GM12878 (cell line): ENCODE measurements around the gene BMP2K. TPM values are rescaled to one million over a fixed set of nuclear protein-coding genes. Genes with fewer than 3 reads are reported as not detected.
A peak's percentile ranks its signal among the peaks of the same experiment; 100 is the strongest.

Experiments
- ATAC-seq: fragments of 200-7000 bp; cut with Tn5 transposase; 3 replicates; pipeline ENCODE4 v1.9.1; 2020; ENCODE audit warnings: mild to moderate bottlenecking, moderate library complexity
- BruUV-seq: library from RNA; stranded (reverse); fragments of 400-500 nt; replicated peaks from 2 replicates; lab custom pipeline; 2021; lab: Mats Ljungman, UMichigan
- CTCF ChIA-PET: fragments of 300-600 bp; sonication (Branson Sonifier 250); formaldehyde crosslinking; extraction: SDS; loops from one replicate; lab custom pipeline; 2021; ENCODE audit warnings: inconsistent platforms; lab: Yijun Ruan, JAX
- POLR2A ChIA-PET: fragments of 350-600 bp; formaldehyde crosslinking; extraction: SDS; loops from one replicate; lab custom pipeline; 2021; ENCODE audit warnings: inconsistent platforms; lab: Charles Lee
- RAD21 ChIA-PET: fragments of 300-600 bp; sonication (Branson Sonifier 250); formaldehyde crosslinking; loops from one replicate; lab custom pipeline; 2023; ENCODE audit warnings: antibody characterized with exemption; ENCODE audit not compliant: unreplicated experiment; lab: Charles Lee
- SMC1A ChIA-PET: fragments of 300-600 bp; sonication (Branson Sonifier 250); formaldehyde crosslinking; loops from one replicate; lab custom pipeline; 2023; ENCODE audit not compliant: unreplicated experiment, uncharacterized antibody; lab: Charles Lee
- DNase-seq: peaks from one replicate; pipeline ENCODE4 v3.0.0-alpha.2; 2011; ENCODE audit warnings: low read depth, low spot score
- FAIRE-seq: peaks from 3 replicates; lab custom pipeline; 2011; peaks lifted over from hg19 to GRCh38; lab: Jason Lieb, UNC
- H2AFZ ChIP-seq: 2 replicates; pipeline ENCODE4 v1.6.0; 2011; ENCODE audit warnings: low read depth, low read length, control low read depth; ENCODE audit not compliant: control insufficient read depth
- H3K27ac ChIP-seq: 2 replicates; pipeline ENCODE4 v1.5.1; 2011; ENCODE audit warnings: control low read depth; ENCODE audit not compliant: control insufficient read depth, insufficient read depth
- H3K27me3 ChIP-seq, 2 experiments: replicated peaks in 1 of 2; 2 replicates each; pipeline versions ENCODE4 v1.6.0 to v1.6.1; 2011; ENCODE audit warnings: low read length in 1 of 2; ENCODE audit not compliant: control insufficient read depth in 2 of 2, insufficient read depth in 2 of 2
- H3K36me3 ChIP-seq, 2 experiments: 2 replicates each; pipeline ENCODE4 v1.5.1; 2011; ENCODE audit warnings: low read length in 1 of 2; ENCODE audit not compliant: control insufficient read depth in 2 of 2, insufficient read depth in 2 of 2
- H3K4me1 ChIP-seq: 2 replicates; pipeline ENCODE4 v1.6.1; 2011; ENCODE audit warnings: mild to moderate bottlenecking, low read length, moderate library complexity, mixed read lengths; ENCODE audit not compliant: control insufficient read depth, insufficient read depth
- H3K4me2 ChIP-seq: 2 replicates; pipeline ENCODE4 v1.6.0; 2011; ENCODE audit warnings: control low read depth; ENCODE audit not compliant: control insufficient read depth, insufficient read depth
- H3K4me3 ChIP-seq: fragments of 200-600 bp; sonication (generic); 2 replicates; pipeline ENCODE4 v1.5.1; 2016
- H3K79me2 ChIP-seq: 2 replicates; pipeline ENCODE4 v1.6.0; 2011; ENCODE audit warnings: low read length; ENCODE audit not compliant: control insufficient read depth, insufficient read depth
- H3K9ac ChIP-seq: 2 replicates; pipeline ENCODE4 v1.8.0; 2011; ENCODE audit warnings: low read length, control low read depth, mixed read lengths; ENCODE audit not compliant: control insufficient read depth, insufficient read depth
- H3K9me3 ChIP-seq: replicated peaks from 3 replicates; pipeline ENCODE4 v1.5.1; 2011; ENCODE audit warnings: mild to moderate bottlenecking, low read length; ENCODE audit not compliant: control insufficient read depth, insufficient read depth
- H4K20me1 ChIP-seq: 2 replicates; pipeline ENCODE4 v1.6.0; 2011; ENCODE audit not compliant: control insufficient read depth, insufficient read depth
- ATF2 ChIP-seq: IDR thresholded peaks from 2 replicates; pipeline ENCODE4 v1.6.1; 2012; ENCODE audit warnings: low read length, inconsistent platforms
- CHD1 ChIP-seq: IDR thresholded peaks from 2 replicates; pipeline ENCODE4 v1.6.1; 2012; ENCODE audit warnings: low read depth, low read length, improper control_type of control experiment
- IRF3 ChIP-seq: fragments of 450-650 bp; IDR thresholded peaks from 2 replicates; pipeline ENCODE4 v1.6.1; 2014; ENCODE audit warnings: mild to moderate bottlenecking
- IRF4 ChIP-seq: IDR thresholded peaks from 2 replicates; pipeline ENCODE4 v1.6.1; 2011; ENCODE audit warnings: low read depth, low read length
- MEF2B ChIP-seq: fragments of 450-650 bp; IDR thresholded peaks from 2 replicates; pipeline ENCODE4 v1.6.1; 2018; ENCODE audit warnings: mild to moderate bottlenecking, moderate library complexity; ENCODE audit not compliant: partially characterized antibody, poor library complexity, severe bottlenecking
- NKRF ChIP-seq: fragments of 450-650 bp; conservative IDR thresholded peaks from 2 replicates; pipeline ENCODE4 v1.6.1; 2017; ENCODE audit warnings: mild to moderate bottlenecking, moderate library complexity
- NR2F1 ChIP-seq: fragments of 450-650 bp; conservative IDR thresholded peaks from 2 replicates; pipeline ENCODE4 v1.6.1; 2017; ENCODE audit warnings: mild to moderate bottlenecking
- NRF1 ChIP-seq: conservative IDR thresholded peaks from 2 replicates; pipeline ENCODE4 v1.6.1; 2011; ENCODE audit warnings: mild to moderate bottlenecking, low read depth, low read length, improper control_type of control experiment
- SIN3A ChIP-seq: IDR thresholded peaks from 2 replicates; pipeline ENCODE4 v1.6.1; 2012; ENCODE audit warnings: low read depth, low read length, improper control_type of control experiment
- SREBF1 ChIP-seq: IDR thresholded peaks from 2 replicates; pipeline ENCODE4 v1.6.1; 2012; ENCODE audit warnings: mild to moderate bottlenecking, low read length
- STAT1 ChIP-seq: fragments of 450-650 bp; conservative IDR thresholded peaks from 2 replicates; pipeline ENCODE4 v1.6.1; 2014; ENCODE audit warnings: antibody characterized with exemption, mild to moderate bottlenecking
- SUZ12 ChIP-seq: fragments of 200-600 bp; sonication (generic); IDR thresholded peaks from one replicate; pipeline ENCODE4 v1.6.1; 2018; ENCODE audit warnings: antibody characterized with exemption, mild to moderate bottlenecking; ENCODE audit not compliant: unreplicated experiment
- WGBS: methylation state at CpG from one replicate; pipeline ENCODE4 v1.1.6; 2016; ENCODE audit warnings: low lambda C conversion rate; ENCODE audit not compliant: insufficient replicate concordance, insufficient coverage; ENCODE audit errors: missing lambda C conversion rate; 5-methylcytosine and 5-hydroxymethylcytosine counted together
- in situ Hi-C: fragments of 300-500 bp; cut with MboI; formaldehyde crosslinking; loops from 9 replicates; pipeline ENCODE4 v1.14.3; 2018; ENCODE audit warnings: mixed read lengths
- intact Hi-C: fragments of 100-400 bp; cut with micrococcal nuclease; formaldehyde crosslinking; loops from one replicate; pipeline ENCODE4 v1.14.2; 2022; ENCODE audit not compliant: unreplicated experiment
- polyA plus RNA-seq, 11 experiments: library from polyadenylated mRNA; depleted of rRNA in 4 of 11; unstranded in 6 of 11; stranded (reverse) in 5 of 11; fragments of >200 nt; fragmentation: Nextera tagmentation in 4 of 11; fragmentation: Illumina TruSeq in 1 of 11; extraction: Ambion mirVana in 4 of 11; extraction: Trizol in 1 of 11; gene quantifications; 1 replicate in 1 of 11; 2 replicates in 10 of 11; pipeline versions ENCODE4 v1.2.1 to v1.2.3, GENCODE V29; 2011 to 2016; ENCODE audit warnings: inconsistent platforms in 2 of 11, missing spikeins in 2 of 11, low read depth in 1 of 11
- total RNA-seq, 4 experiments: library from RNA; depleted of rRNA in 3 of 4; stranded (reverse); fragments of >200 nt in 3 of 4; fragmentation: Illumina TruSeq in 1 of 4; extraction: Trizol in 1 of 4; gene quantifications; 2 replicates each; pipeline versions ENCODE4 v1.2.1 to v1.2.3, GENCODE V29; 2013 to 2021

The BMP2K gene
- total and polyA plus RNA-seq, 10 of the 15 experiments (the other 5 are each of a cell fraction or from before 2014, with no cell fraction given), result 3.3 to 84.6 (median 24.8) TPM

- TF ChIP-seq SIN3A (peak; percentile 51; the same call in 1 of the 2 replicates), IRF4 (no peak), NRF1 (no peak), STAT1 (0 out of 2 replicates have a peak, but pooled peaks have one; percentile 21), SREBF1 (no peak)
These were observed 802 bp downstream of the BMP2K start (continued) for GRCh38 chr4:78776729-78777575.

GRCh38 chr4:78777576-78777940 lies 1.4 kb downstream of the BMP2K start:
- under 1% methylated on average over 8 of the region's 8 CpGs for WGBS
- H4K20me1 ChIP-seq, result no peaks in the 10 kb centered on the region; the same call in 1 of the 2 replicates
- peak overlapping the region; percentile 85 for H3K4me2 ChIP-seq
- intact Hi-C loops (loop anchor here (2.0 to 5.0 kb wide), 4 partner anchors 40 to 135 kb away; no protein-coding TSS in a partner anchor), in situ Hi-C loops (no loop called here)
- H3K79me2 ChIP-seq, result peaks cover 66% of the 10 kb centered on the region
- no peaks in the 10 kb centered on the region for H3K27me3 ChIP-seq
- ChIA-PET RAD21 (interaction anchor here (1.1 to 7.3 kb wide), 6 partner anchors 28 to 164 kb away, joined by 3 to 49 read pairs (median 6); no protein-coding TSS in a partner anchor), CTCF (interaction anchor here (0.6 to 6.0 kb wide), 6 partner anchors 11 to 165 kb away, joined by 3 to 24 read pairs (median 4); no protein-coding TSS in a partner anchor), SMC1A (interaction anchor here (1.0 to 8.3 kb wide), 10 partner anchors 9 to 164 kb away, joined by 3 to 80 read pairs (median 10); no protein-coding TSS in a partner anchor), POLR2A (interaction anchor here (1.0 to 1.4 kb wide), 5 partner anchors 26 to 148 kb away, joined by 3 to 4 read pairs (median 3); no protein-coding TSS in a partner anchor)
- H3K27ac ChIP-seq, result no peak overlapping the region; the same call in 1 of the 2 replicates
- FAIRE-seq, result no peak
- BruUV-seq, result TSS peak; percentile 52
- DNase-seq, result no peak
- ATAC-seq, result no peak
- no peak overlapping the region for H2AFZ ChIP-seq
- peak overlapping the region; percentile 66 for H3K9ac ChIP-seq
- H3K4me1 ChIP-seq, result peaks cover 20% of the 10 kb centered on the region
- H3K36me3 ChIP-seq, result no peaks in the 10 kb centered on the region
- no peak for TF ChIP-seq IRF3
- TF ChIP-seq NKRF, result no peak
- TF ChIP-seq MEF2B, result no peak
- no peak for TF ChIP-seq SUZ12
- TF ChIP-seq ATF2, result 0 out of 2 replicates have a peak, but pooled peaks have one; percentile 14
- no peak for TF ChIP-seq CHD1
- TF ChIP-seq NR2F1, result no peak
- peak overlapping the region; percentile 99 for H3K4me3 ChIP-seq
- H3K9me3 ChIP-seq, result no peaks in the 10 kb centered on the region
